Stimulated activated CD8-positive, alpha-beta memory T cell treated with anti-CD3 and anti-CD28 coated beads, Interleukin-12 subunit alpha, Interleukin-12 subunit beta, amount 100 ng/mL, for 4 hours (primary cell): ENCODE data around the gene HTR2A.
"Not testable (repeated sequence)": the region's sequence is repeated elsewhere in the genome, so short reads cannot be mapped to it uniquely, and the experiment has no call there.

Experiments used
- DNase-seq: peaks from one replicate; pipeline ENCODE4 v3.0.0-alpha.2; 2020; ENCODE audit warnings: low read depth

The HTR2A gene

GRCh38 chr13:46804921-46805320 is 91.9 kb downstream of the HTR2A start:
- not testable (repeated sequence) for DNase-seq

GRCh38 chr13:46804391-46804815 is 92.5 kb downstream of the HTR2A start:
- no peak for DNase-seq

DNA sequence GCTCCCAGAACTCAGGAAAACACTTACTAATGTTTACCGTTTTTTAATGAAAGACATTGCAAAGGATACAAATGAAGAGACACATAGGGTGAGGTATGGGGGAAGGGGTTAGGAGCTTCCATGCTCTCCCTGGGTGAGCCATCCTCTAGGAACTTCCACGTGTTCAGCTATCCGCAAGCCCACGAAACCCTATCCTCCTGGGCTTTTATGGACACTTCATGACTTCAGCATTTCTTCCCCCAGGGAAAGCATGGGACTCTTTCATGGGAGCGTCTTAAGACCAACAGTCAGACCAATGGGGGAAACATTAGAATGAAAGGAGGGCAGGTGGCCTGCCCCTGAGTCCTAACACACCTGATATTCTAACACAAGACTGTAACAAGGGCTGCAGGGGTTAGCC is 93.3 kb downstream of the HTR2A start:
- DNase-seq = no peak

DNA sequence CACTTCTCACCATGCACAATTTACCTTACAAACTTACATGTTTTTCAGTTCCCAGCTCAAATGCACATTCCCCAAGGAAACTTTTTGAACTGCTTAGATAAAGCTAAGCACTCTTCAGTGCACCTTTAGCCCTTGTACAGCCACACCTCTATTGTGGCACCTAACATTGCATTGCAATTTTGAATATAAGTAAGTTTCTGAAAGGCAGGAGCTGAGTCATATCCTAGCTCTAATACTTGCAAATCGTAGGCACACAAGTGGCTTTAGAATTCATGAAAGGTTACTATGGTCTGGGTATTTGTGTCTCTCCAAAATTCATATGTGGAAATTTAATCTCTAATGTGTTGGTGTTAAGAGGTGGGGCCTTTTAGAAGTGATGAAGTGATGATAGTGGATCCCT is 95.0 kb downstream of the HTR2A start:
- no peak for DNase-seq

DNA sequence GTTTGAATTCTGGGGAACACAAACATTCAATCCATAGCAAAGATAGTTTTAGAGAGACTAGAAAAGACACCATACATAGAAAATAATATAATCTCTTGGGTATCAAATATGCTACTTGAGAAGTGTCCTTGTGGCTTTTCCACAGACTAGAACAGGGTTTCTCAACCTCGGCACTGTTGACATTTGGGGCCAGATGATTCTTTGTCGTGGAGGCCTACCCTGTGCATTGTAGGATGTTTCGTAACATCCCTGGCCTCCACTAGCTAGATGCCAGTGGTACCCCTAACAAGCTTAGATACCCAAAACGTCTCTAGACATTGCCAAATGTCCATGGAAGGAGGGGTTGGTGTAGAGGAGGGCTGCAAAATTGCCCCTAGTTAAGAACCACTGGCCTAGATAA is 97.7 kb downstream of the HTR2A start:
- DNase-seq = no peak

DNA sequence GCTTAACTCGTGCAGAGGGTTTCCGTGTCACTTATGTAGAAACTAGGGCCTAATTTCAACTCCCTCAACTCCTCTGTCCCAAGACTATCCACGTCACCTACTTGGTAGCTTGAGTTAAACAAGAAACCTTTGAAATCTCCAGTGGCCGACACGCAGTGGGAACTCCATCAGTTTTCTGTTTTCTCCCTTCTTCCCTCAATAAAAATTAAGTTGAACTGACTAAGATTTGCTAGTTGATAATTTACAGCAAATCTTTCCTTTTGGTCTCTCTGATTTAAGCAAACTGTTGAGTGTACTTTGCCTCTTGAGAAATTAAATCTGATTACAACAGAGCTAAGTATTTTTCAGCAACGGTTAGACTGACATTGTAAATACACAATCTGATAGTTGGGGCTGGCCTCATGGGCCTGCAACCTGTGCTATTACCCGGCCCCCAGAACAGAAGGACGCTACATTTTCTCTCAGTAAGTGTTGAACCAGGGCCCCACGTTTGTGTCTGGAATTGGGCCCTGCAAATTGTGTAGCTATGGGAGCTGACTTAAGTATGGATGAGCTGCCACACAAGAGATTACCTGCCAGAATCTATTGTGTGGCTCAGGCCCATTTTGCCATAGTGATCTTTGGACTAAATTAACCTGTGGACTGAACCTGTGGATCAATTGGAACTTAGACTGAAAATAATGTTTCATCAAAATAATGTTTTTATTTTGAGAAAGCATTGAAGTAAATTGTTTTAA is 99.2 kb downstream of the HTR2A start:
- DNase-seq = no peak

DNA sequence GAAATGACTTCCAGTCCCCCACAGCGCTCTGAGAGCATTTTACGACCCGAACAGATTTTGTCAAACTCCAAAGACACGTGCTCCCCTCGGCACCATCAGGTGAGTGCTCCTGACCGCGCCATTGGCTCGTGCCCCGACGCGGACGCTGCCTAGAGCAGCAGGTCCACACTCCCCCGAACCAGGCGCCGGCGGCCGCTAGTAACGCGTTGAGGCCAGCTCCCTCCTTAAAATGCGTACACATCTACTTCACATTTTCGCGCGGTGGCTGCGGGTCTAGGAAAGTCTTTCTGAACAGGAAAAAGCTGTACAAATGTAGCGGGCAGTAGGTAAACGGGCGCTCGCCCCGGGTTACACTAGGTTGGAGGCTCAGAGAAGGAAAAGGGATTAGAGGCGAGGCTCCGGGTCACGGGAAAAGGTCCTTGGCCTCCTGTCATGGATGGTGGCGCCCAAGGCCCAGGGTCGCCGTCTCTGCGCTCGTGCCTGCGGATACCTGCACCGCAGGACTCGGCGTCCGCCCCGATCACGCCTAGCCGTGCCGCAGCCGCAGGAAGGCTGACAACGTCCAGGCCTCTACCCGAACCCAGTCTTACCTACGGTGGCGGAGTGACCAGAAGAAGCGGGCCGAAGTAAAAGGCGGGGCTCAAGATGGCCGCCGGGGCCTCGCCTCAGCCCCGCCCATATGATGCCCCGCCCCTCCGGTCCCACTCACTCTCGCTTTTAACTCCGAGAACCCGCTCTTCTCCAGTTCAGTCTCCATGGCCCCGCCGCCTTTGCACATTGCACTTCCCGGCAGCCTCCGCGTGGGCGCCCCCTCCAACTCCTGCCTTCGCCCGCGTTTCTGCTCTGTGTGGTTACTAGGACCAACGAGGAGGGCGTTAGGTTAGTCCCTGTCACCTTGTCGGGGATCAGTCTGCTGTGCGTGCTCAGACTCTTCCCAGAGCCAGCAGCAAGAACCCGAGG is 100.1 kb downstream of the HTR2A start, which contains the start of gene ESD:
ESD (minus strand) TSS at position 647 of the 960 bp plus-strand sequence. CDS start 5,748 bp downstream, outside the sequence.
- peak; percentile 78 for DNase-seq

DNA sequence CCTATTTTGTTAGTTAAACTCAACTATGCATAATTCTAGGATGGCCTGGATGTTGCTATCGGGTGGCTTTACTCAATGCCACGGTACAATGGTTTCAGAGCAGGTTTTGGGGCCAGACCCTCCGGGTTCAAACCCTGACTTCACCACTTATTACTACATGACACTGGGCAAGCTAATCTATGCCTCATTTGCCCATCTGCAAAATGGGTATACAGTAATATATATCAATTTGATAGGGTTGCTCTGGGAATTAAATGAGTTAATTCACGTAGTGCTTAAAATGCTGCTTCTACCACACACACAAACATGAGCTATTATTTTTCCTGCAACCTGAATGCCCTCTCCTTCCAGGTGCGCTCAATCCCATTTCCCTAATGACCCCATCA is 100.7 kb downstream of the HTR2A start:
- no peak for DNase-seq

DNA sequence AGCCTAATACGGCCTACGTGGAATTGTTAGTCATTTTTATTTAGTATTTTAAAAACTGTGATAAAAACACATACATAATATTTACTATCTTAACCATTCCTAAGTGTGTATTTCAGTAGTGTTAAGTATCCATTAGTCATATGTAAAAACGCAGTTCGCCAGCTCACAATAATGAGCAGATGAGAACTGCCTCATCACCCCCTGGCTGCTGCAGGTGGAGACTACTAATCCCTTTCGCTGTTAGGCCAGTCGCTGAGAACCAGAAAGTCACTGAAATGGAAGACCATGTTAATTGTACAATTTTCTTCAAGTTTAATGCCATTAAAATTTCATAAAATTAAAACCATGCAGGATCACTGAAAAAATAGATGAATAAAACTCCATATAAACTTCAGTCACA is 101.5 kb downstream of the HTR2A start:
- DNase-seq = no peak

- DNase-seq = no peak
Measured at GRCh38 chr13:46783504-46783903, 113.3 kb downstream of the HTR2A start.

GRCh38 chr13:46782691-46783090 is 114.2 kb downstream of the HTR2A start:
- no peak for DNase-seq

GRCh38 chr13:46782066-46782465 is 114.8 kb downstream of the HTR2A start:
- DNase-seq = no peak
